HT-29 (cell line): ENCODE results near the gene UBAP1L. TPM values are rescaled to one million over a fixed set of nuclear protein-coding genes. Genes with fewer than 3 reads are reported as not detected.

Experiments
- DNase-seq: peaks from one replicate; pipeline ENCODE4 v3.0.0-alpha.2; 2015; ENCODE audit warnings: low spot score
- small RNA-seq: library from RNA; depleted of rRNA; stranded (forward); fragments of <200 nt; gene quantifications from one replicate; pipeline ENCODE3, GENCODE V24; 2014
- total RNA-seq: library from RNA; depleted of rRNA; stranded (reverse); fragments of >200 nt; shearing (Covaris generic); gene quantifications from 2 replicates; pipeline ENCODE4 v1.2.3, GENCODE V29; 2014; rRNA removed

UBAP1L gene
- total RNA-seq, 1 experiment from 2014 or later = 0.74 TPM

DNA sequence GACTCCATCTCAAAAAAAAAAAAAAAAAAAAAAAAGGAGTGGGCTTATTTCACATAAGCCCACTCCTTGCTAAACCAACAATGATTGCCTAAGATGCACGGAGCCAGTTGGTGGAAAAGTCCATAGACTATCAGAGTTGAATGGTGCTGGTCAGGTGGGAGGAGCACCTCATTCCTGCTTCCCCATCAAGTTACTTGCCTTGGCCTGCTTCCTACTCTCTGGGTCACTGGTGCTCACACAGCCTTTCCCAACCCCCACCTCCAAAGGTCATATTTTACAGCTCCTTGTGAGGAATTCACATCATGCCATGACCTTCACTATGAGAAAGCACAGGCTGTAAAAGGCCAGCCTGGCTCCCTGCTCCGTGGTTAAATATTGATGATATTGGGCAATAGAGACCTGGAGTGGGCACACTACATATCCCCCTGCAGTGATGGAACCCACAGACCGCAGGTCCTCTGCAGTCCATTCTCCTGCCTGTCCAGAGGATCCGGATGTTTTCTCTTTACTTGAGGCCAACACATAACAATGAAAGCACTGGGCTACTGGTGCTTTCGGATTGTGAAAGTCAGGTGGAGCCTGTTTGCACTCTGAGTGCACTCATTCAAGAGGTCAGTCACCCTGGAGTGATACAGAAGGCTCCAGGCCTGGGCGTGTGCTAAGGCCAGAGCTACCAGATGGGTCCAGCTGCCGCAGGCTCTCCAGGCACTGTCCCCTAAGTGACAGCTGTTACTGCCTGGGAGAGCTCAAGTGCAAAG lies 70.1 kb downstream of the UBAP1L start, which contains the start of gene SLC51B:
Gene SLC51B (plus strand): TSS at position 664 of the 758 bp plus-strand sequence. CDS start 4,618 bp downstream, outside the sequence.
- peak; percentile 84 for DNase-seq

DNA sequence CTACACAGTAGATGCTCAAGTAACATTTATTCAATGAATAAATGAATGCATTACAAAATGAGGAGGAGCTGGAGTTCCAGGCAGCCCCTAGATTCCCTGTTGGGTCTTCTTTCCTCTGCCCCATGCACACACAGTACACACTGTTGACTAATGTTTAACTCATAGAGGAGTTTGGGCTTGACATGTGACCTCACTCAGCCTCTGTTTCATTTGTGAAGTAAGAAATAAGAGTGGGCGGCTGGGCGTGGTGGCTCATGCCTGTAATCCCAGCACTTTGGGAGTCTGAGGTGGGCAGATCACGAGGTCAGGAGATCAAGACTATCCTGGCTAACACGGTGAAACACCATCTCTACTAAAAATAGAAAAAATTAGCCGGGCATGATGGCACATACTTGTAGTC lies 70.8 kb downstream of the UBAP1L start:
- DNase-seq = peak; percentile 41

DNA sequence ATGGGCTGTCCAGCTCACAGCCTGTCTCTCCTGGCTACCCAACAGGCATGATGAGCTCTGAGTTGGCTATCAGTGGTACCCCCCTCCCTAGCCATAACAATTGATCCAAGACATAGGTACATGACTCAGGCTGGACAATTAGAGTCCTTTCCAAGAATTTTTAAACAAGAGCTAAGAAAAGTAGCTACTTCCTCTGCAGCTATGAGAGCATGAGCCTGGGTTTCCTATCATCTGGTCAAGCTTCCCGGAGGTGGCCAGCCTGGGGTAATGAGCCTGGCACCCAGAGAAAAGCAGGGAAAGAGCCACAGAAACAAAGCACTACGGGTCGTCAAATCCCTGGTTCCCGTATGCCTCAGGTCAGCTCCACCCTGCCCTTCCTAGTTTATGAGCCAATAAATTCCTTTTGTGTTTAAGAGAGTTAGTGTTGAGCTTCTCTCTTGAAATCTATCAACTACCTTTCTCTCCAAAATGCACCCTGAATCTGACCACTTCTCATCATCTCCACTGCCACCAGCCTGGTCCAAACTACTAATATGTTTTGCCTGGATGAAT lies 72.1 kb downstream of the UBAP1L start:
- peak; percentile 82 for DNase-seq

Small RNAs within 50 kb of the gene (small RNA-seq; reads per million reads assigned to genes)
- gene AC013553.1 = not detected

Other genes starting within 250 kb of the UBAP1L start
- gene ANKDD1A, start 203.3 kb downstream of the UBAP1L start, total RNA-seq = 0.60 and 0.71 TPM in 2 replicates
- gene SPG21, start 125.3 kb downstream of the UBAP1L start, total RNA-seq = 91.2 and 101 TPM in 2 replicates
- 17.1 and 23.1 TPM in 2 replicates for gene MTFMT, start 85.6 kb downstream of the UBAP1L start, total RNA-seq
- gene SLC51B, start 69.8 kb downstream of the UBAP1L start, total RNA-seq = 0.39 and 0.64 TPM in 2 replicates
- gene RASL12, start 47.2 kb downstream of the UBAP1L start, total RNA-seq = not detected in 2 replicates
- not detected in 2 replicates for gene KBTBD13, start 38.5 kb downstream of the UBAP1L start, total RNA-seq
- gene PDCD7, start 18.6 kb upstream of the UBAP1L start, total RNA-seq = 9.8 and 9.9 TPM in 2 replicates
- gene CLPX, start 70.1 kb upstream of the UBAP1L start, total RNA-seq = 24.5 and 31.4 TPM in 2 replicates
- 0.03 TPM in 1 of 2 replicates, not detected in the other for gene CILP, start 96.3 kb upstream of the UBAP1L start, total RNA-seq
- 4.6 and 6.7 TPM in 2 replicates for gene PARP16, start 171.7 kb upstream of the UBAP1L start, total RNA-seq
- gene RNU5A-1, start 180.9 kb upstream of the UBAP1L start, total RNA-seq = not detected in 2 replicates
- not detected in 2 replicates for gene RNU5B-1, start 189.5 kb upstream of the UBAP1L start, total RNA-seq